Tracheal epithelial cell (primary cell): ENCODE results near the gene MRPS35. TPM values are rescaled to one million over a fixed set of nuclear protein-coding genes. Genes with fewer than 3 reads are reported as not detected.

Source experiments
- total RNA-seq: library from RNA; depleted of rRNA; stranded (reverse); fragments of >200 nt; gene quantifications from 2 replicates; pipeline ENCODE4 v1.2.1, GENCODE V29; 2014

The MRPS35 gene
- total RNA-seq: 84.3 and 128 TPM in 2 replicates

DNA sequence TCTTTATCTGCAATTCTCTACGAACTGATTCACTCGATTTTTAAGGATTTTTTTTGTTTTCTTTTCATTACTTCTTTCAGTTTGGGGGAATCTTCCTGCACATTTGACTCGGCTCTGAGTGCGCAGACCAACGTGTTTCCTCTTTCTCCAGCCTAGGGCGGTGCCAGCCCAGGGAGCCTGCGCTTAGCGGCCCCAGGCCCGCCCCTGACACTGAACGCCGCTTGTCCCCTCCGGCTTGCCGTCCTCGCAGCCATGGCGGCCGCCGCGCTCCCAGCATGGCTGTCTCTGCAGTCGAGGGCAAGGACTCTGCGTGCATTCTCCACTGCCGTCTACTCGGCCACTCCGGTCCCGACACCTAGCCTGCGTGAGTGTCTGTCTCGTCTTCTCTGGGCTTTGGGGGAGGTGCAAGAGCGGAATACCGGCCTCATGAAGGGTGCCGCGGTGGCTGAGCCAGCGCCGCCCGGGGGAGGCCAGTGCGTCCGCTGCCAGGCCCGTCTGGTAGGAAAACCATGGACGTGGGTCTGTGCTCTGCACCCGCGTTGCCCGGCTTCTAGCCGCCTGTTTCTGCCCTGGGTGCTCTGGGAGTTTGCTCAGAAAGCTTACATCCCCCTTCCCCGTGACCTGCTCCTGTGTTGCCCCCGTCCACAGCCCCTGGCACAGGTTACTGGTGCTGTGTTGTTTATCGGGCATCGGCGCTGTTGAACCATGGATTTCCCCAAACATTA lies at the start of gene MRPS35:
MRPS35 (plus strand) TSS at position 241 of the 725 bp plus-strand sequence; CDS start at position 253, 12 bp downstream.

DNA sequence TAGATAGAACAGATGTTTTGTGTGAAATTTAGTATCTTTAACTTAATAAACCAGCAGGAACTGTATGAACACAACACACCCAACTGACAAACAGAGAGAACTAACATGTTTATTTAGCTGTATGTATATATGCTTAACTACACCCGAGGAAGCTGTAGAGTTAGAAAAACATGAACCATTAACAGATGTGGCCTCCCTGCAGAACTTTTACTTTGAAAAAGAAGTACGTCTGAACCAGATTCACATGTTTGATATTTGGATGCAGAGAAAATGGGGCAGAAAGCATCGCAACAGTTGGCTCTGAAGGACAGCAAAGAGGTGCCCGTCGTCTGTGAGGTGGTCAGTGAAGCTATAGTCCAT lies 14.4 kb upstream of the MRPS35 start, which contains the start of gene REP15:
REP15 (plus strand) TSS at position 155 of the 360 bp plus-strand sequence; CDS start at position 271, 116 bp downstream.

GRCh38 chr12:27779920-27780611 lies 69.4 kb downstream of the MRPS35 start, which contains the start of the genes KLHL42 and MANSC4:
KLHL42 (plus strand) TSS chr12:27780233; CDS start chr12:27780331, 98 bp downstream.
MANSC4 (minus strand) TSS chr12:27780236; CDS start chr12:27771276, 8,960 bp downstream.

Other genes starting within 250 kb of the MRPS35 start
- 49.2 and 61.2 TPM in 2 replicates for gene PPFIBP1, start 186.6 kb upstream of the MRPS35 start, total RNA-seq
- gene REP15, start 14.4 kb upstream of the MRPS35 start, total RNA-seq: 0.72 TPM in 1 of 2 replicates, not detected in the other
- 20.7 and 24.1 TPM in 2 replicates for gene KLHL42, start 69.4 kb downstream of the MRPS35 start, total RNA-seq
- gene MANSC4, start 69.4 kb downstream of the MRPS35 start, total RNA-seq: not detected in 2 replicates